ENCODE results near the gene FABP7. TPM values are rescaled to one million over a fixed set of nuclear protein-coding genes. Genes with fewer than 3 reads are reported as not detected.

FABP7 gene
- total and polyA plus RNA-seq, 2 of the 13 experiments (the other 11 are each of a cell fraction or from before 2014, with no cell fraction given), result not detected

DNA sequence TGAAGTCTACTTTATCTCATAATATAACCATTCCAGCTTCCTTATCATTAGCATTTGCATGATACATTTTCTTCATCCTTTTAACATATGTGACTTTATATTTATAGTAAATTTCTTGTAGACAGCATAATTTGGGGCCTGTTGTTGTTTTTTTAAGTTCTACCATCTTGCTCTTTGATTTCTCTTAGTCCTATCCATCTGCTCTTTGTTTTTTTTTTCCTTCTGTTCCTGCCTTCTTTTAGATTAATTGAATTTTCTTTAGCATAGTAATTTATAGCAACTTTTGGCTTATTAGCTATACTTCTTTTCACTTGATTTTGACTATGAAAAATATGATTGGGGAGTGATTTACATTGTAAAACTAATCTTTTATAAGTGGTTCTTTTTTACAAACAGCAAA, 19.2 kb upstream of the FABP7 start:
- no TSS peak for BruUV-seq (replicated peaks)
- FAIRE-seq (no peak), ATAC-seq (no peak), DNase-seq (ENCODE audit: low spot score) (no peak)
- Histone ChIP-seq H3K4me1 (ENCODE audit: insufficient read depth, low read length) (no peaks in the 10 kb centered on the region), H3K4me2 (ENCODE audit: low read depth, low read length) (no peak overlapping the region), H4K20me1 (ENCODE audit: insufficient read depth, low read length) (no peaks in the 10 kb centered on the region), H3K9ac (ENCODE audit: insufficient read depth, low read depth, low read length) (no peak overlapping the region), H2AFZ (ENCODE audit: low read length) (no peak overlapping the region), H3K9me3 (ENCODE audit: low read length) (no peaks in the 10 kb centered on the region), H3K4me3 (replicated peaks in 1 of 3; ENCODE audit: insufficient read depth in 1 of 3, low read depth in 2 of 3, low read length in 3 of 3) (no peak overlapping the region), H3K79me2 (ENCODE audit: insufficient read depth, low read length) (no peaks in the 10 kb centered on the region), H3K36me3 (replicated peaks in 1 of 2; ENCODE audit: control insufficient read depth in 1 of 2, insufficient read depth in 2 of 2, low read length in 2 of 2) (no peaks in the 10 kb centered on the region), H3K27ac (ENCODE audit: extremely low read length, insufficient read depth, low read length) (no peak overlapping the region), H3K27me3 (ENCODE audit: control insufficient read depth in 1 of 2, insufficient read depth in 2 of 2, low read length in 2 of 2) (no peaks in the 10 kb centered on the region)
- ChIA-PET POLR2A (no interaction called here), CTCF (ENCODE audit: low intra/inter-chr PET ratio, low total read pairs) (no interaction called here)
- in situ Hi-C loops (cut with HindIII; ENCODE audit: extremely low pct_ligation_motif_present, low pct_unique_long_range_greater_than_20kb) (no loop called here), intact Hi-C loops (cut with micrococcal nuclease; ENCODE audit: unreplicated experiment) (no loop called here)
- TF ChIP-seq, protein P1, sequence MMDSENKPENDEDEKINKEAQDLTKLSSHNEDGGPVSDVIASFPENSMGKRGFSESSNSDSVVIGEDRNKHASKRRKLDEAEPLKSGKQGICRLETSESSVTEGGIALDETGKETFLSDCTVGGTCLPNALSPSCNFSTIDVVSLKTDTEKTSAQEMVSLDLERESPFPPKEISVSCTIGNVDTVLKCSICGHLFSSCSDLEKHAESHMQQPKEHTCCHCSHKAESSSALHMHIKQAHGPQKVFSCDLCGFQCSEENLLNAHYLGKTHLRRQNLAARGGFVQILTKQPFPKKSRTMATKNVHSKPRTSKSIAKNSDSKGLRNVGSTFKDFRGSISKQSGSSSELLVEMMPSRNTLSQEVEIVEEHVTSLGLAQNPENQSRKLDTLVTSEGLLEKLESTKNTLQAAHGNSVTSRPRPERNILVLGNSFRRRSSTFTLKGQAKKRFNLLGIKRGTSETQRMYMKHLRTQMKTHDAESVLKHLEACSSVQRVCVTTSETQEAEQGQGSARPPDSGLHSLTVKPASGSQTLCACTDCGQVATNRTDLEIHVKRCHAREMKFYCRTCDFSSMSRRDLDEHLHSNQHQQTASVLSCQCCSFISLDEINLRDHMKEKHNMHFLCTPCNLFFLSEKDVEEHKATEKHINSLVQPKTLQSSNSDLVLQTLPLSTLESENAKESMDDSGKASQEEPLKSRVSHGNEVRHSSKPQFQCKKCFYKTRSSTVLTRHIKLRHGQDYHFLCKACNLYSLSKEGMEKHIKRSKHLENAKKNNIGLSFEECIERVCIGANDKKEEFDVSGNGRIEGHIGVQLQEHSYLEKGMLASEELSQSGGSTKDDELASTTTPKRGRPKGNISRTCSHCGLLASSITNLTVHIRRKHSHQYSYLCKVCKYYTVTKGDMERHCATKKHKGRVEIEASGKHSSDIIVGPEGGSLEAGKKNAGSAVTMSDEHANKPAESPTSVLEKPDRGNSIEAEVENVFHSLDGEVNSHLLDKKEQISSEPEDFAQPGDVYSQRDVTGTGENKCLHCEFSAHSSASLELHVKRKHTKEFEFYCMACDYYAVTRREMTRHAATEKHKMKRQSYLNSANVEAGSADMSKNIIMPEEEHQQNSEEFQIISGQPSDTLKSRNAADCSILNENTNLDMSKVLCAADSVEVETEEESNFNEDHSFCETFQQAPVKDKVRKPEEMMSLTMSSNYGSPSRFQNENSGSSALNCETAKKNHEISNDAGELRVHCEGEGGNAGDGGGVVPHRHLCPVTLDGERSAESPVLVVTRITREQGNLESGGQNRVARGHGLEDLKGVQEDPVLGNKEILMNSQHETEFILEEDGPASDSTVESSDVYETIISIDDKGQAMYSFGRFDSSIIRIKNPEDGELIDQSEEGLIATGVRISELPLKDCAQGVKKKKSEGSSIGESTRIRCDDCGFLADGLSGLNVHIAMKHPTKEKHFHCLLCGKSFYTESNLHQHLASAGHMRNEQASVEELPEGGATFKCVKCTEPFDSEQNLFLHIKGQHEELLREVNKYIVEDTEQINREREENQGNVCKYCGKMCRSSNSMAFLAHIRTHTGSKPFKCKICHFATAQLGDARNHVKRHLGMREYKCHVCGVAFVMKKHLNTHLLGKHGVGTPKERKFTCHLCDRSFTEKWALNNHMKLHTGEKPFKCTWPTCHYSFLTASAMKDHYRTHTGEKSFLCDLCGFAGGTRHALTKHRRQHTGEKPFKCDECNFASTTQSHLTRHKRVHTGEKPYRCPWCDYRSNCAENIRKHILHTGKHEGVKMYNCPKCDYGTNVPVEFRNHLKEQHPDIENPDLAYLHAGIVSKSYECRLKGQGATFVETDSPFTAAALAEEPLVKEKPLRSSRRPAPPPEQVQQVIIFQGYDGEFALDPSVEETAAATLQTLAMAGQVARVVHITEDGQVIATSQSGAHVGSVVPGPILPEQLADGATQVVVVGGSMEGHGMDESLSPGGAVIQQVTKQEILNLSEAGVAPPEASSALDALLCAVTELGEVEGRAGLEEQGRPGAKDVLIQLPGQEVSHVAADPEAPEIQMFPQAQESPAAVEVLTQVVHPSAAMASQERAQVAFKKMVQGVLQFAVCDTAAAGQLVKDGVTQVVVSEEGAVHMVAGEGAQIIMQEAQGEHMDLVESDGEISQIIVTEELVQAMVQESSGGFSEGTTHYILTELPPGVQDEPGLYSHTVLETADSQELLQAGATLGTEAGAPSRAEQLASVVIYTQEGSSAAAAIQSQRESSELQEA (CRISPR knock-in tag; IDR thresholded peaks at IDR 0.05; ENCODE audit: not compliant biosample characterization), result no peak
- TF ChIP-seq CHD2 (IDR thresholded peaks at IDR 0.05; ENCODE audit: low read depth, low read length) (no peak), DR1 (CRISPR knock-in tag; IDR thresholded peaks at IDR 0.05) (no peak), SPEN (CRISPR knock-in tag; IDR thresholded peaks at IDR 0.05; ENCODE audit: low read depth) (no peak), U2AF1 (optimal IDR thresholded peaks at IDR 0.05; ENCODE audit: low read depth, low read length) (no peak), NFKB2 (CRISPR knock-in tag; IDR thresholded peaks at IDR 0.05; ENCODE audit: borderline replicate concordance) (no peak), ZNF782 (CRISPR knock-in tag; IDR thresholded peaks at IDR 0.05; ENCODE audit: borderline replicate concordance) (no peak), SCMH1 (CRISPR knock-in tag; IDR thresholded peaks at IDR 0.05; ENCODE audit: borderline replicate concordance) (no peak), HIVEP1 (CRISPR knock-in tag; IDR thresholded peaks at IDR 0.05) (no peak), ZNF460 (CRISPR knock-in tag; IDR thresholded peaks at IDR 0.05; ENCODE audit: borderline replicate concordance) (no peak), ZNF546 (CRISPR knock-in tag; conservative IDR thresholded peaks at IDR 0.05) (no peak), PLRG1 (conservative IDR thresholded peaks at IDR 0.05) (no peak), ZBTB3 (CRISPR knock-in tag; IDR thresholded peaks at IDR 0.05; ENCODE audit: borderline replicate concordance, low read depth) (no peak)
- TF ChIP-seq, protein P2, sequence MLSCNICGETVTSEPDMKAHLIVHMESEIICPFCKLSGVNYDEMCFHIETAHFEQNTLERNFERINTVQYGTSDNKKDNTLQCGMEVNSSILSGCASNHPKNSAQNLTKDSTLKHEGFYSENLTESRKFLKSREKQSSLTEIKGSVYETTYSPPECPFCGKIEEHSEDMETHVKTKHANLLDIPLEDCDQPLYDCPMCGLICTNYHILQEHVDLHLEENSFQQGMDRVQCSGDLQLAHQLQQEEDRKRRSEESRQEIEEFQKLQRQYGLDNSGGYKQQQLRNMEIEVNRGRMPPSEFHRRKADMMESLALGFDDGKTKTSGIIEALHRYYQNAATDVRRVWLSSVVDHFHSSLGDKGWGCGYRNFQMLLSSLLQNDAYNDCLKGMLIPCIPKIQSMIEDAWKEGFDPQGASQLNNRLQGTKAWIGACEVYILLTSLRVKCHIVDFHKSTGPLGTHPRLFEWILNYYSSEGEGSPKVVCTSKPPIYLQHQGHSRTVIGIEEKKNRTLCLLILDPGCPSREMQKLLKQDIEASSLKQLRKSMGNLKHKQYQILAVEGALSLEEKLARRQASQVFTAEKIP (CRISPR knock-in tag; IDR thresholded peaks at IDR 0.05; ENCODE audit: borderline replicate concordance), result no peak
